NCI-H2227 (cell line): ENCODE data around the gene PCDHGB3.
"Not testable (repeated sequence)": the region's sequence is repeated elsewhere in the genome, so short reads cannot be mapped to it uniquely, and the experiment has no call there.

Experiments used
- DNase-seq: peaks from one replicate; lab custom pipeline; 2025; ENCODE audit not compliant: unreplicated experiment; lab: John Stamatoyannopoulos, UW

PCDHGB3 gene

DNA sequence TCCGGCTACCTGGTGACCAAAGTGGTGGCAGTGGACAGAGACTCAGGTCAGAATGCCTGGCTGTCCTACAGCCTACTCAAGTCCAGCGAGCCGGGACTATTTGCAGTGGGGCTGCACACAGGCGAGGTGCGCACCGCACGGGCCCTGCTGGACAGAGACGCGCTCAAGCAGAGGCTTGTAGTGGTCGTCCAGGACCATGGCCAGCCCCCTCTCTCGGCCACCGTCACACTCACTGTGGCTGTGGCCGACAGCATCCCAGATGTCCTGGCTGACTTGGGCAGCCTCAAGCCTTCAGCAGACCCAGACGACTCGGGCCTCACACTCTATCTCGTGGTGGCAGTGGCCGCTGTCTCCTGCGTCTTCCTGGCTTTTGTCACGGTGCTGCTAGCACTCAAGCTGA, 13.1 kb upstream of the PCDHGB3 start:
- no peak for DNase-seq

GRCh38 chr5:141359790-141360426, 10.1 kb upstream of the PCDHGB3 start, which contains the start of gene PCDHGB2:
Gene PCDHGB2, plus strand, starts transcription at chr5:141359994. Its CDS starts 142 bp downstream, at chr5:141360136.
- peak; percentile 25 for DNase-seq

DNA sequence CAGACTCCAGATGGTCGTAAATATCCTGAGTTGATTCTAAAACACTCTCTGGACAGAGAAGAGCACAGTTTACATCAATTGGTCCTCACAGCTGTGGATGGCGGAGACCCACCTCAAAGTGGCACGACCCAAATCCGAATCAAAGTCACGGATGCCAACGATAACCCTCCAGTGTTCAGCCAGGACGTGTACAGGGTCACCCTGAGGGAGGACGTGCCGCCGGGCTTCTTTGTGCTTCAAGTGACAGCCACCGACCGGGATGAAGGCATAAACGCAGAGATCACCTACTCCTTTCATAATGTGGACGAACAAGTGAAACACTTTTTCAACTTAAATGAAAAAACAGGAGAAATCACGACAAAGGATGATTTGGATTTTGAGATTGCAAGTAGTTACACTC, 9.4 kb upstream of the PCDHGB3 start:
- DNase-seq, result no peak

DNA sequence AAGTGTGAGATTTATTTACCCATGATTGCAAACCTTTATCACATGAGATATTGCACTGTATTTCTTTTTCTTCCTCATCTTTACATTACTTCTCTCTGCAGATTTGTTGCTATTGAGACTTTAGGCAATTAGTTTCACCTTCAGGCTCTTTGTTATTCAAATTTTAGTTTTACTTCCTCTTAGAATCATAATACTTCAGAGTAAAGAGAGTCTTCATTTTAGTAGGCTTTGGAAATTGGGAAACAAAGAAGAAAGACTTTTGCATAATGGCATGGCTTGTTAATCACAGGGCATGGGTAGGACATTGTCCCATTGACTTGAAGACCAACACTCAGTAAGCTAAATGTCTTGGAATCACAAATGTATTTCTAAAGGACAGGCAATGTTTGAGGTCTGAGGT, 7.3 kb upstream of the PCDHGB3 start:
- DNase-seq, result no peak

DNA sequence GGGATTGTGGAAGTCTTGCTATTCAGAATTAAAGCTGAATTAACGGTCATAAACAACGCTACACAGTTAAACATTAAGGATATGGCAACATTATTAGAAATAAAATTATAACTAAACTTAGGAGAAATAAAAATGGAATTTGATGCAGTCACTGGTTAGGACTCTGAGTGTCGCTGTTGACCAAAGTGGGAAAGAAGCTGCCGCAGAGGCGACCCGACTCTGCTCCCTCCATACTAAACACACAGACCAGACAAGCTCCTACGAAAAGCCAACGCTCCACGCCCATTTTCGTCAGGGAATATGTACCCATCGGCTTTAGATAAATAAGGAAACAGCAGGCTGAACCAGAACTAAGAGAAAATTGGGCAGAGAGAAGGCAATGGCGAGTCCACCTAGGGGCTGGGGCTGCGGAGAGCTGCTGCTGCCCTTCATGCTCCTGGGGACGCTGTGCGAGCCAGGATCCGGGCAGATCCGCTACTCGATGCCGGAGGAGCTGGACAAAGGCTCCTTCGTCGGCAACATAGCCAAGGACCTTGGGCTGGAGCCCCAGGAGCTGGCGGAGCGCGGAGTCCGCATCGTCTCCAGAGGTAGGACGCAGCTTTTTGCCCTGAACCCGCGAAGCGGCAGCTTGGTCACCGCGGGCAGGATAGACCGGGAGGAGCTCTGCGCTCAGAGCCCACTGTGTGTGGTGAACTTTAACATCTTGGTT, 5.9 kb upstream of the PCDHGB3 start, which contains the start of gene PCDHGA5:
Gene PCDHGA5 (plus strand): TSS at position 211 of the 709 bp plus-strand sequence. CDS start 169 bp downstream, at position 380.
- DNase-seq, result no peak

GRCh38 chr5:141366016-141366896, 3.8 kb upstream of the PCDHGB3 start:
- DNase-seq, result no peak

DNA sequence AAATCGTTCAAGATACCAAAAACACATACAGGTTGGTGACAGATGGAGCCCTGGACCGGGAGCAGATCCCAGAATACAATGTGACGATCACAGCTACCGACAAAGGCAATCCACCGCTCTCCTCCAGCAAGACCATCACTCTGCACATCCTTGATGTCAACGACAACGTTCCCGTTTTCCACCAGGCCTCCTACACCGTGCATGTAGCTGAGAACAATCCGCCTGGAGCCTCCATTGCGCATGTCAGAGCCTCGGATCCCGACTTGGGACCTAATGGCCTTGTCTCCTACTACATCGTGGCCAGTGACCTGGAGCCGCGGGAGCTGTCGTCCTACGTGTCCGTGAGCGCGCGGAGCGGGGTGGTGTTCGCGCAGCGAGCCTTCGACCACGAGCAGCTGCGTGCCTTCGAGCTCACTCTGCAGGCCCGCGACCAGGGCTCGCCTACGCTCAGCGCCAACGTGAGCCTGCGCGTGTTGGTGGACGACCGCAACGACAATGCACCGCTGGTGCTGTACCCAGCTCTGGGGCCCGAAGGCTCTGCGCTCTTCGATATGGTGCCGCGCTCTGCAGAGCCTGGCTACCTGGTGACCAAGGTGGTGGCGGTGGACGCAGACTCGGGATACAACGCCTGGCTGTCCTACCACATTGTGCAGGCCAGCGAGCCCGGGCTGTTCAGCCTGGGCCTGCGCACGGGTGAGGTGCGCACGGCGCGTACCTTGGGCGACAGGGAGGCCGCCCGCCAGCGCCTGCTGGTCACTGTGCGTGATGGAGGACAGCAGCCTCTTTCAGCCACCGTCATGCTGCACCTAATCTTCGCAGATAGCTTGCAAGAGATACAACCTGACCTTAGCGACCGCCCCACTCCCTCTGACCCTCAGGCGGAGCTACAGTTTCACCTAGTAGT, 1.8 kb downstream of the PCDHGB3 start:
- no peak for DNase-seq

GRCh38 chr5:141373673-141374317, 3.8 kb downstream of the PCDHGB3 start, which contains the start of gene PCDHGA6:
Gene PCDHGA6, plus strand, starts transcription at chr5:141373891. Its CDS starts 193 bp downstream, at chr5:141374084.
- DNase-seq, result no peak

- no peak for DNase-seq
Observed at GRCh38 chr5:141374627-141375026, 4.6 kb downstream of the PCDHGB3 start.

- DNase-seq, result not testable (repeated sequence)
Observed at GRCh38 chr5:141375444-141376155, 5.6 kb downstream of the PCDHGB3 start.

DNA sequence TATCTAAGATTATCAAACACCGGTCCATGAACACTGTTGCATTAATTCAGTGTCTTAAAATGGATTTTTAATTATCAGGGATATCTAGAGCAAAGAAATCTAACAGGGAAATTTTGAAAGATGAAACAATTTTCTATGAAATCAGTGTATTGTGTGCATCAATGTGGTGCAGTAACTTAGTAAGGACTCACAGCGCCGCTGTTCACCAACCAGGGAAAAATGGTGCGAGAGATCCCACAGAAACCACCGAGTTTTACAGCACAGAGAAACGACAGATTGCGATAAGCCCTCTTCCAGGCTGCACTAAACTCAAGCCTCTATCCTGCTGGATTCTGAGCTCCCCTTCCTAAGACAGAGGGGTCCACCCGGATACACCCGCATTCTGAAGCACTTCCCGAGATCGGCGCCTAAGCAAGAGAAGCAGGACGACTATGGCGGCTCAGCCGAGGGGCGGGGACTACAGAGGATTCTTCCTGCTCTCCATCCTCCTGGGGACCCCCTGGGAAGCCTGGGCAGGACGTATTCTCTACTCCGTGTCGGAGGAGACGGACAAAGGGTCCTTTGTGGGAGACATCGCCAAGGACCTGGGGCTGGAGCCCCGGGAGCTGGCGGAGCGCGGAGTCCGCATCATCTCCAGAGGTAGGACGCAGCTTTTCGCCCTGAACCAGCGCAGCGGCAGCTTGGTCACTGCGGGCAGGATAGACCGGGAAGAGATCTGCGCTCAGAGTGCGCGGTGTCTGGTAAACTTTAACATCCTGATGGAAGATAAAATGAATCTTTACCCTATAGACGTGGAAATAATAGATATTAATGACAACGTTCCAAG, 12.6 kb downstream of the PCDHGB3 start, which contains the start of gene PCDHGA7:
Gene PCDHGA7 (plus strand): TSS at position 274 of the 826 bp plus-strand sequence. CDS start 158 bp downstream, at position 432.
- peak; percentile 50 for DNase-seq

GRCh38 chr5:141383345-141383744, 13.3 kb downstream of the PCDHGB3 start:
- DNase-seq, result no peak

GRCh38 chr5:141384471-141385267, 14.6 kb downstream of the PCDHGB3 start:
- DNase-seq, result no peak

DNA sequence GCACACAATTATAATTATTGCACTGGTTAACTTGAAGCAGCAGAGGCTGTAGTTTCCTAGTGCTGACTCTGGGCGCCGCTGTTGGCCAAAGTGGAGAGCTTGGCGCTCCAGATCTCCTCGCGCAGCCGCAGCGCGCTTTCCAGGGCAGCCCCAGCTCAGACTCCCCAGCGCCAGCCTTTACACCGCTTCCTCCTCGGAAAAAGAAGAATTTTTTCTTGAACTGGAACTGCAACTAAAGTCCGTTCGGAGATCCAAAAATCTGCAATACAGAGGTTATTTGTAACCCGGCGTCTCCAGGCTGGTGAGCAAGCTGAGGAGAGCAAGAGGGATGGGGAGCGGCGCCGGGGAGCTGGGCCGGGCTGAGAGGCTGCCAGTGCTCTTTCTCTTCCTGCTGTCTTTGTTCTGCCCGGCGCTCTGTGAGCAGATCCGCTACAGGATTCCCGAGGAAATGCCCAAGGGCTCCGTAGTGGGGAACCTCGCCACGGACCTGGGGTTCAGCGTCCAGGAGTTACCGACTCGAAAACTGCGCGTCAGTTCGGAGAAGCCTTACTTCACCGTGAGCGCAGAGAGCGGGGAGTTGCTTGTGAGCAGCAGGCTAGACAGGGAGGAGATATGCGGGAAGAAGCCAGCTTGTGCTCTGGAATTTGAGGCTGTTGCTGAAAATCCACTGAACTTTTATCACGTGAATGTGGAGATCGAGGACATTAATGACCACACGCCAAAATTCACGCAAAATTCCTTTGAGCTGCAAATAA, 17.7 kb downstream of the PCDHGB3 start, which contains the start of gene PCDHGB4:
Gene PCDHGB4 (plus strand): TSS at position 142 of the 755 bp plus-strand sequence. CDS start 187 bp downstream, at position 329.
- DNase-seq, result not testable (repeated sequence)

GRCh38 chr5:141388661-141389060, 18.6 kb downstream of the PCDHGB3 start:
- no peak for DNase-seq
